HepG2 (cell line): Measurements from ENCODE around the gene RPL39.

ENCODE experiments used
- DNMT1 ChIP-seq: sonication (generic); formaldehyde crosslinking; IDR thresholded peaks from 2 replicates; pipeline ENCODE4 v1.5.1; 2020; ENCODE audit warnings: mild to moderate bottlenecking, missing genetic modification reagents
- E2F1 ChIP-seq: sonication (generic); formaldehyde crosslinking; IDR thresholded peaks from 2 replicates; pipeline ENCODE4 v1.5.0; 2020; ENCODE audit warnings: missing genetic modification reagents
- IRF1 ChIP-seq: sonication (generic); formaldehyde crosslinking; IDR thresholded peaks from 2 replicates; pipeline ENCODE4 v1.4.0; 2020; ENCODE audit warnings: low read depth, mild to moderate bottlenecking, missing genetic modification reagents
- SP2 ChIP-seq: sonication (generic); formaldehyde crosslinking; IDR thresholded peaks from 2 replicates; pipeline ENCODE4 v1.5.1; 2020; ENCODE audit warnings: mild to moderate bottlenecking, missing genetic modification reagents
- TCF7 ChIP-seq: sonication (generic); IDR thresholded peaks from 2 replicates; pipeline ENCODE4 v1.6.1; 2016; ENCODE audit warnings: antibody characterized with exemption, low read depth
- ZBTB1 ChIP-seq: sonication (generic); formaldehyde crosslinking; IDR thresholded peaks from 2 replicates; pipeline ENCODE4 v1.4.0; 2020; ENCODE audit warnings: missing genetic modification reagents, borderline replicate concordance
- ZBTB7A ChIP-seq: sonication (generic); formaldehyde crosslinking; IDR thresholded peaks from 2 replicates; pipeline ENCODE4 v1.8.0; 2022; ENCODE audit warnings: mild to moderate bottlenecking, missing genetic modification reagents
- ZNF138 ChIP-seq: sonication (generic); formaldehyde crosslinking; IDR thresholded peaks from 2 replicates; pipeline ENCODE4 v1.5.0; 2020; ENCODE audit warnings: mild to moderate bottlenecking, low read depth, missing genetic modification reagents
- ZNF230 ChIP-seq: sonication (generic); formaldehyde crosslinking; IDR thresholded peaks from 2 replicates; pipeline ENCODE4 v1.4.0; 2020; ENCODE audit warnings: mild to moderate bottlenecking, missing genetic modification reagents

GRCh38 chrX:119738742-119739141, 52.7 kb downstream of the RPL39 start:
- TF ChIP-seq ZBTB1 (CRISPR knock-in tag), result no peak
- no peak for TF ChIP-seq ZNF138 (CRISPR knock-in tag)
- no peak for TF ChIP-seq DNMT1 (CRISPR knock-in tag)
- no peak for TF ChIP-seq E2F1 (CRISPR knock-in tag)
- no peak for TF ChIP-seq IRF1
- TF ChIP-seq ZNF230, result no peak
- no peak for TF ChIP-seq SP2 (CRISPR knock-in tag)
- TF ChIP-seq TCF7, result no peak
- no peak for TF ChIP-seq ZBTB7A (CRISPR knock-in tag)
